Osteocyte (in vitro differentiated cells): ENCODE measurements around the gene ODR4. TPM values are rescaled to one million over a fixed set of nuclear protein-coding genes. Genes with fewer than 3 reads are reported as not detected.
A peak's percentile ranks its signal among the peaks of the same experiment; 100 is the strongest.

Experiments used
- DNase-seq: peaks from one replicate; pipeline ENCODE4 v3.0.0; 2021; ENCODE audit warnings: mixed read lengths; ENCODE audit not compliant: unreplicated experiment; ENCODE audit errors: extremely low spot score
- H3K27ac Mint-ChIP-seq: one replicate; pipeline ENCODE4 v1.8.0; 2021; ENCODE audit warnings: mild to moderate bottlenecking, mixed read lengths; ENCODE audit not compliant: unreplicated experiment
- H3K27me3 Mint-ChIP-seq: one replicate; pipeline ENCODE4 v1.8.0; 2021; ENCODE audit warnings: mixed read lengths; ENCODE audit not compliant: unreplicated experiment
- H3K36me3 Mint-ChIP-seq: one replicate; pipeline ENCODE4 v1.8.0; 2021; ENCODE audit warnings: mixed read lengths; ENCODE audit not compliant: unreplicated experiment
- H3K4me1 Mint-ChIP-seq: one replicate; pipeline ENCODE4 v1.8.0; 2021; ENCODE audit warnings: mixed read lengths; ENCODE audit not compliant: unreplicated experiment
- H3K4me3 Mint-ChIP-seq: one replicate; pipeline ENCODE4 v1.8.0; 2021; ENCODE audit warnings: mild to moderate bottlenecking, moderate library complexity, mixed read lengths; ENCODE audit not compliant: unreplicated experiment
- H3K9me3 Mint-ChIP-seq: one replicate; pipeline ENCODE4 v1.8.0; 2021; ENCODE audit warnings: mixed read lengths; ENCODE audit not compliant: unreplicated experiment
- CTCF ChIP-seq: fragments of 200-600 bp; sonication (generic); IDR thresholded peaks from 2 replicates; pipeline ENCODE4 v1.5.0; 2021; ENCODE audit warnings: antibody characterized with exemption, mild to moderate bottlenecking, moderate library complexity
- long read RNA-seq: library from polyadenylated mRNA; unstranded; transcript quantifications from one replicate; pipeline ENCODE4 v2.0.0, GENCODE V29; 2021
- total RNA-seq: library from RNA; stranded (reverse); gene quantifications from 2 replicates; pipeline ENCODE4 v1.2.1, GENCODE V29; 2021

ODR4 gene
- total RNA-seq: 17.0 and 19.5 TPM in 2 replicates
- long read RNA-seq, transcript ODR4-201 (14 exons, 3,792 nt): major isoform, 114 of 149 reads
- long read RNA-seq, partial matches to known transcripts: 8 of 149 reads
- long read RNA-seq, other reads (novel, unspliced or antisense): 26 of 149 reads

DNA sequence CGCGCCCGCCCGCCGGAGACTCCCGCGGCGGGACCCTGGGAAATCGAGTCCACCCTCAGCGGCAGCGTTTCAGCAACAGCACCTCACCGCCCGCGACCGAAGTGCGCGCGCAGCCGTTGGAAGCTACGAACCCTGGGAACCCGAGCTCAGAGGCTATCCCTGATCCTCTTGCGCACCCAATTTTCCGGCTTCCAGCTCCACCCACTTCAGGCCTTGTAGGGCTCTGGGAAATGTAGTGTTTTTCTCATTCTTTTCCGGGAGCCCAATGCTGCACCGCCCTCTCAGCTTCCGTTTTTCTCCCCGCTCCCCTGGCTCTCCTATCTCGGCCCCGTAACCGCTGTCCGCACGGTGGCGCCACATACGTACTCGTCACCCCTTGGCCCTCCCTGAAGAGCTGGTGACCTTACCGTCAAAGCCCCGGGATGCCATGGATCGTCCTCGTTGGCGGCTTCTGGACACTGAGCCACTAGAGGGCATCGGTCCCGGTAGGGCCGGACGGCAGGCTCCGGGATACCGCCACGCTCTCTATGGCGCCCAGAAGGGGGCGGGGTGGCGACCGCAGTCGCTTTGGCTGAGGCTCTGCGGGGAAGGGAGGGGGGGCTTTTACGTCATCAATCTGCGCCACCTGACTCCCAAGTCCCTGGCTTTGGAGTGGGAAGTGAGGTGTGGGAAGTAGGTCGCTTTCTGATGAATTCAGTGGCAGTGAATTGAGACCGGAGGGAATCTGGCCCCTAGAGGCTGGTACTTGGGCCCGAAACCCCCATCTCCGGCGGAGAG lies at the start of gene ODR4, which contains the start of gene TPR:
TSS of gene ODR4 (plus strand) at position 687 of the 777 bp plus-strand sequence. CDS start 3,948 bp downstream, outside the sequence.
TSS of gene TPR (minus strand) at position 102 of the 777 bp plus-strand sequence. CDS start 225 bp downstream, outside the sequence.
- TF ChIP-seq CTCF: peak; percentile 91
- peak within 1 kb of the TSS; percentile 99 for H3K4me3 Mint-ChIP-seq
- no peaks in the 10 kb centered on the region for H3K9me3 Mint-ChIP-seq
- peaks cover 28% of the 10 kb centered on the region for H3K4me1 Mint-ChIP-seq
- peak within 1 kb of the TSS; percentile 100 for H3K27ac Mint-ChIP-seq
- H3K36me3 Mint-ChIP-seq: peaks cover 18% of the 10 kb centered on the region
- H3K27me3 Mint-ChIP-seq: no peaks in the 10 kb centered on the region
- DNase-seq: peak; percentile 98

DNA sequence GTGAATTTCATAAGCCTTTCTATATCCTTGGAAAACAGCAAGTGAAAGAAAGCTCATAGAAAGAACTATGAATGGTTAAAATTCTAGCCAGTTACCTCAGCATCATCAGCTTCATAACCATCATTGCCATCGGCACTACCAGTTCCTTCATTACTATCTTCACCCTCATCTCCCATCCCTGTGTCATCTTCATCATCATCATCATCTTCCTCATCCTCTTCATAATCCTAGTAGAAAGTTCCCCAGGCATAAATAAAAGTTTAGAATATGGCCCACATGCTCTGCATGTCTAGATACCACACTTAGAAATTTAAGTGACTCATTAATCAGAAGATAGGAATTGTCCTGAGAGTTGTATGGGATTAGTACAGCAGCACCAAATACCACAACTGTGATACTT lies 49.6 kb upstream of the ODR4 start:
- peak overlapping the region; percentile 36 for H3K27ac Mint-ChIP-seq
- H3K27me3 Mint-ChIP-seq: no peaks in the 10 kb centered on the region
- H3K36me3 Mint-ChIP-seq: peaks cover 52% of the 10 kb centered on the region

GRCh38 chr1:186327331-186327730 lies 48.3 kb upstream of the ODR4 start:
- Mint-ChIP-seq H3K27me3 (no peaks in the 10 kb centered on the region), H3K9me3 (no peaks in the 10 kb centered on the region), H3K4me3 (no peak overlapping the region), H3K27ac (no peak overlapping the region), H3K4me1 (no peaks in the 10 kb centered on the region), H3K36me3 (peaks cover 44% of the 10 kb centered on the region)
- no peak for DNase-seq
- no peak for TF ChIP-seq CTCF

More for the DNA sequence above, 49.6 kb upstream of the ODR4 start:
- H3K4me3 Mint-ChIP-seq: no peak overlapping the region
- no peak for DNase-seq
- TF ChIP-seq CTCF: no peak
- H3K4me1 Mint-ChIP-seq: no peaks in the 10 kb centered on the region
- no peaks in the 10 kb centered on the region for H3K9me3 Mint-ChIP-seq

GRCh38 chr1:186330758-186331157 lies 44.9 kb upstream of the ODR4 start:
- H3K36me3 Mint-ChIP-seq: peaks cover 49% of the 10 kb centered on the region
- H3K4me1 Mint-ChIP-seq: no peaks in the 10 kb centered on the region
- DNase-seq: no peak
- TF ChIP-seq CTCF: peak; percentile 39
- H3K4me3 Mint-ChIP-seq: no peak overlapping the region
- no peaks in the 10 kb centered on the region for H3K9me3 Mint-ChIP-seq
- H3K27me3 Mint-ChIP-seq: no peaks in the 10 kb centered on the region
- H3K27ac Mint-ChIP-seq: no peak overlapping the region

DNA sequence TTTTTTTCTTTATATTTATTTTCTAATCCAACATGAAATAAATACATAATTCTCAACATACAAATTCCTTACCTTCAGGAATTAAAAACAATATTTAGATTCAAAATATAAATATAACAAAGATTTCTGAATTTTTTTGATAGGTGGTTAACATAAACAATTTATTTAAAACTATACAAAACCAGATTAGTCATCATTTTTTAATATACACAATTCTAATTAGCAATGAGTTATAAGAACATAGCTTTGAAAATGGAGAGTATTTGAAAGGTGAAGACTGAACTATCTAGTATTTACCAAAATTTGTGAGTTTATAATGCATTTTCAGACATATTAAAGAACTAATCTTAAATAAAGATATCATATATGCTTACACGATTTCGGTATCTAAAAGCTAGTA lies 38.1 kb upstream of the ODR4 start:
- no peak overlapping the region for H3K4me3 Mint-ChIP-seq
- TF ChIP-seq CTCF: no peak

More for the DNA sequence above, 38.1 kb upstream of the ODR4 start:
- DNase-seq: no peak
- Mint-ChIP-seq H3K27ac (no peak overlapping the region), H3K27me3 (no peaks in the 10 kb centered on the region), H3K4me1 (no peaks in the 10 kb centered on the region), H3K36me3 (peaks cover 57% of the 10 kb centered on the region), H3K9me3 (no peaks in the 10 kb centered on the region)
